GM19372 (cell line): ENCODE measurements around the gene PRKAA2.

ENCODE experiments used
- ATAC-seq: cut with Tn5 transposase; IDR thresholded peaks from one replicate; pipeline ENCODE4 v1.9.1; 2021; ENCODE audit warnings: mild to moderate bottlenecking, low read depth, moderate library complexity; ENCODE audit not compliant: unreplicated experiment

The PRKAA2 gene

GRCh38 chr1:56710646-56711045 is 65.5 kb downstream of the PRKAA2 start:
- no peak for ATAC-seq

GRCh38 chr1:56712150-56712549 is 67.0 kb downstream of the PRKAA2 start:
- no peak for ATAC-seq

GRCh38 chr1:56713112-56713511 is 68.0 kb downstream of the PRKAA2 start:
- no peak for ATAC-seq

GRCh38 chr1:56715156-56715555 is 70.0 kb downstream of the PRKAA2 start:
- no peak for ATAC-seq

- no peak for ATAC-seq
Observed at GRCh38 chr1:56719171-56719570, 74.1 kb downstream of the PRKAA2 start.

GRCh38 chr1:56726706-56727105 is 81.6 kb downstream of the PRKAA2 start:
- ATAC-seq = no peak

- no peak for ATAC-seq
Observed at GRCh38 chr1:56728964-56729363, 83.8 kb downstream of the PRKAA2 start.

- no peak for ATAC-seq
Observed at GRCh38 chr1:56745231-56745630, 100.1 kb downstream of the PRKAA2 start.

GRCh38 chr1:56754708-56755479 is 109.8 kb downstream of the PRKAA2 start:
- ATAC-seq = no peak

- ATAC-seq = no peak
Observed at GRCh38 chr1:56755911-56756310, 110.8 kb downstream of the PRKAA2 start.

GRCh38 chr1:56758135-56758534 is 113.0 kb downstream of the PRKAA2 start:
- no peak for ATAC-seq

GRCh38 chr1:56758794-56759193 is 113.7 kb downstream of the PRKAA2 start:
- ATAC-seq = no peak
